ENCODE results near the gene FKBP5. TPM values are rescaled to one million over a fixed set of nuclear protein-coding genes. Genes with fewer than 3 reads are reported as not detected.
A peak's percentile ranks its signal among the peaks of the same experiment; 100 is the strongest.

Gene FKBP5
- total and polyA plus RNA-seq, 5 donors, result 75.0 to 155 (median 110) TPM

DNA sequence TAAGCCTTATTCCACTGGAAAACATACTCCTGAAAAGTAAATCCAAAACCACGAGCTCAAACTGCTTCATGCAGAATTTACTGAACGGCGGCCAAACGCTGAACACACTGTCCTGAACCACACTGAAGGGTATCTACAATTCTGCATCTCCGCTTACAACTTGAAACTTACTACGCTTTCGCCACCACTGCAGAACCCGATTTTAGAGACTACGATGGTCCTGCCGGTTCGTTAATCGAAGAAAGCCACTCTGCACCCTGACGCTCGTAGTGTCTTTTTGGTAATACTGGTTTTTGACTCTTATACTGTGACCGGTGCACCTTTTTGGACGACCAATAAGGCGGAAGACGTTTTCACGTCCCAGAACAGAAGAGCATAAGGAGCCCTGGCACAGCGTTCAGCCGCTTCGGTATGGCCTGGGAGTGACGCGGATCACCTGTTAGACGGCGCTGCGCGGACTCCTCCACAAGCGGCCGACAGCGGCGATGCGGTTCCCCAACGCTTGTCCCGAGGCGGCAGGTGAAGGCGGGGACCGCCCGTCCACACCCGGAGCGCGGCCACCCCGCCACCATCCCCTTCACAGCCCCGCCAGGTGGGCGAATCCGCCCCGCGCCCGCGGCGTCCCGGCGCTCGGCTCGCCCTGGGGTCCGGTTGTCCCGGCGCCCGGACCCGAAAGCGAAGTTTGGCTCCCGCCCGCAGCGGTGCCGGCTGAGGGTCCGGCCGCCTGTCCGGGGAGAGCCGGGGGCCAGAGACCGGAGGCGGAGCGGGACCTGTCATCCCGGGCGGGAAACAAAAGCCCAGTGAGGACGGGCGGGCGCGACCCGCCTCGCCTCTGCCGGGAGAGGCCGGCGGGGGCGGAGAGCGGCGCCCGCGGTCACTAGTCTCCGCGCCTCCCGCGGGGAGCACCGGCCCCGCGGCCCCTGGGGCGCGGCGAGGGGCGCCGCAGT lies 784 bp downstream of the FKBP5 start:
- intact Hi-C loops (cut with DNase I), result loop anchor here (2.0 to 10.0 kb wide), 6 partner anchors 37 to 103 kb away; no protein-coding TSS in a partner anchor

DNA sequence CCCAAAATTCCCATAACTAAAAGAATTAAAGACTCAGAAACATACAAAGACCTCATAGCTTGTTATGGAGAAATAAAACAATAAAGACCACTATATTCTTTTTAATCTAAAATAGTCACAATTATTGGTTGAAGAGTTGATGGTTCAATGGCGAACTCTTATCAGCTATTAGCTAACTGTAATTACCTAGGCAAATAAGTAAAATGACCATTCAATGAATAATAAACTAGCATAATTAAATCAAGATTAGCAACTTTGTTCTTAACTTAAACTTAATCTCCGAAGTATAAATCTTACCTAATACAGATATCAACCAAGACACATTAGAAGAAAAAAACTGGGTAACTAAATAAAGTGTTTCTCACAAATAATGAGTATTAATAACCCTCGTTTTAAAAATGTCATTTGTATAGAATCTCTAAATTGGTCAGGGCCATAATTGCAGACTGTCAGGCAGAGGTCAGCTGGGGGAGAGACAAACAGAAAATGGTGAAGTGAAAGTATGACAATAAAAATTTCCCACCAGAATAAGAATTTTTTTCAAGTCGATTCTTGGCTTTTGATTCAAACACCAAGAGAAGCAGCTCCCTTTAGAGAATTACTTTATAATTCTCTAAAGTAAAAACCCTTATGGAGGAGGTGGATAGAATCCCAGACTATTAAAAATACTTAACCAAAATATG lies 1.7 kb downstream of the FKBP5 start:
- DNase-seq (no peak), ATAC-seq (no peak)
- Histone ChIP-seq H3K27ac (ENCODE audit: low read length) (no peak overlapping the region), H3K4me3 (ENCODE audit: low read length) (peak overlapping the region; percentile 86), H3K4me1 (ENCODE audit: control insufficient read depth, insufficient read depth, low read length) (peaks cover 16% of the 10 kb centered on the region), H3K27me3 (ENCODE audit: control insufficient read depth, insufficient read depth) (no peaks in the 10 kb centered on the region), H3K9me3 (ENCODE audit: control insufficient read depth, low read length) (no peaks in the 10 kb centered on the region)
- intact Hi-C loops (cut with DNase I), result loop anchor here (5.0 to 10.0 kb wide), 4 partner anchors 40 to 102 kb away; no protein-coding TSS in a partner anchor
- WGBS, result 45% methylated on average over 4 of the region's 4 CpGs

More for the DNA sequence above, 784 bp downstream of the FKBP5 start:
- peaks cover 14% of the 10 kb centered on the region for H3K4me1 ChIP-seq (ENCODE audit: control insufficient read depth, insufficient read depth, low read length)
- ATAC-seq (peak; percentile 6 to 35), DNase-seq (peak; percentile 50 to 81 (median 74))
- no peaks in the 10 kb centered on the region for H3K9me3 ChIP-seq (ENCODE audit: control insufficient read depth, low read length)
- no peaks in the 10 kb centered on the region for H3K27me3 ChIP-seq (ENCODE audit: control insufficient read depth, insufficient read depth)
- H3K27ac ChIP-seq (ENCODE audit: low read length), result peak overlapping the region; percentile 99
- H3K4me3 ChIP-seq (ENCODE audit: low read length), result peak overlapping the region; percentile 86
- under 1% methylated on average over 100 of the region's 100 CpGs for WGBS

DNA sequence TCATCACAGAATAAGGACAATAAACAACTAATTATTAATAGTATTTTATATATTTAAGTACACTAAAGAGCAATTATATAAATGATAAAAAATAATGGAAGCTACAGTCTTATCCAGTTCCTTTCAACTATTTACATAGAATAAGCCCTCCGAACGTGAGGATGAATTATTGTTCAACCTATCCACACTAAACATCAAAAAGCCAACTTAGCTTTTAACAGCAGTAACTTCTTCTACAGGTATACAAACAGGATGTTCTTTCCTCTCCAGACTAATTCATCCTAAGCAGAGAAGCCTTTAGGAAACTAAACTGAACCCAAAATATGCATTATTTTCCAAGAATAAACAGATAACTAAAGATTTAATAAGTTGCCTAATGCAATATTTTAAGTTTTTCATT lies 2.3 kb downstream of the FKBP5 start:
- Histone ChIP-seq H3K4me1 (ENCODE audit: control insufficient read depth, insufficient read depth, low read length) (peaks cover 12% of the 10 kb centered on the region), H3K9me3 (ENCODE audit: control insufficient read depth, low read length) (no peaks in the 10 kb centered on the region), H3K4me3 (ENCODE audit: low read length) (peak overlapping the region; percentile 70), H3K27me3 (ENCODE audit: control insufficient read depth, insufficient read depth) (no peaks in the 10 kb centered on the region), H3K27ac (ENCODE audit: low read length) (no peak overlapping the region)
- no peak for ATAC-seq
- no peak for DNase-seq
- intact Hi-C loops (cut with DNase I), result loop anchor here (5.0 to 10.0 kb wide), 4 partner anchors 41 to 102 kb away; no protein-coding TSS in a partner anchor
- WGBS, result 62% methylated on average over 2 of the region's 2 CpGs

DNA sequence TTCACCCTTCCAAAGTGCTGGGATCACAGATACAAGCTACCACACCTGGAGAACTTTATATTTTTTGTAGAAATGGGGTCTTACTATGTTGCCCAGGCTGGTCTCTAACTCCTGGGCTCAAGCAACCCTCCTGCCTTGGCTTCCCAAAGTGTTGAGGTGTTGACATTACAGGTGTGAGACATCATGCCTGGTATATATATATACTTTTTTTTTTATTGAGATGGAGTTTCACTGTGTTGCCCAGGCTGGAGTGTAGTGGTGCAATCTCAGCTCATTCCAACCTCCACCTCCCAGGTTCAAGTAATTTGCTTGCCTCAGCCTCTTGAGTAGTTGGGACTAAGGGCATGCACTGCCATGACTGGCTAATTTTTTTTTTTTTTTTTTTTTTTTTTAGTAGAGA lies 5.4 kb downstream of the FKBP5 start:
- Histone ChIP-seq H3K27me3 (ENCODE audit: control insufficient read depth, insufficient read depth) (no peaks in the 10 kb centered on the region), H3K27ac (ENCODE audit: low read length) (no peak overlapping the region), H3K4me1 (ENCODE audit: control insufficient read depth, insufficient read depth, low read length) (peaks cover 11% of the 10 kb centered on the region), H3K4me3 (ENCODE audit: low read length) (no peak overlapping the region), H3K9me3 (ENCODE audit: control insufficient read depth, low read length) (no peaks in the 10 kb centered on the region)
- intact Hi-C loops (cut with DNase I), result loop anchor here in 2 of 4 donors (10.0 kb wide), 2 partner anchors 88 to 98 kb away; no protein-coding TSS in a partner anchor
- ATAC-seq (no peak), DNase-seq (no peak)

DNA sequence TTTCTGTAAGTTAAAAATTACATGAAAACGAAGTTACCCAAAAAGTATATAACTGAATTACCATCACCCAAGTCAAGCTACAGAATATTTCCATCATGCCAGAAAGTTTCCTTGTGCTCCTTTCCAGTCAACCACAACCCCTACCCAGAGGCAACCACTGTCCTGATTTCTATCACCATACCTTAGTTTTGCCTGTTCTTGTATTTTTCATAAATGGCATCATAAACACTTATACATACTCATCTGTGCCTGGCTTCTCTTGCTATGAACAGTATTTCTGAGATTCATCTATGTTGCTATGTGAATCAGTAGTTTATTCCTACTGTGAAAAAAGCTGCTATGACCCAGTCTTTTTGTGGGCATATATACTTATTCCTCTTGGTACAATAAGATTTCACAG lies 7.4 kb downstream of the FKBP5 start:
- H3K9me3 ChIP-seq (ENCODE audit: control insufficient read depth, low read length), result no peaks in the 10 kb centered on the region
- H3K4me3 ChIP-seq (ENCODE audit: low read length), result no peak overlapping the region
- 92% methylated on average over 1 of the region's 1 CpG for WGBS
- ATAC-seq (no peak), DNase-seq (no peak)
- intact Hi-C loops (cut with DNase I), result loop anchor here in 2 of 4 donors (10.0 kb wide), 2 partner anchors 86 to 96 kb away; no protein-coding TSS in a partner anchor
- H3K27ac ChIP-seq (ENCODE audit: low read length), result no peak overlapping the region
- no peaks in the 10 kb centered on the region for H3K27me3 ChIP-seq (ENCODE audit: control insufficient read depth, insufficient read depth)
- peaks cover 14% of the 10 kb centered on the region for H3K4me1 ChIP-seq (ENCODE audit: control insufficient read depth, insufficient read depth, low read length)

DNA sequence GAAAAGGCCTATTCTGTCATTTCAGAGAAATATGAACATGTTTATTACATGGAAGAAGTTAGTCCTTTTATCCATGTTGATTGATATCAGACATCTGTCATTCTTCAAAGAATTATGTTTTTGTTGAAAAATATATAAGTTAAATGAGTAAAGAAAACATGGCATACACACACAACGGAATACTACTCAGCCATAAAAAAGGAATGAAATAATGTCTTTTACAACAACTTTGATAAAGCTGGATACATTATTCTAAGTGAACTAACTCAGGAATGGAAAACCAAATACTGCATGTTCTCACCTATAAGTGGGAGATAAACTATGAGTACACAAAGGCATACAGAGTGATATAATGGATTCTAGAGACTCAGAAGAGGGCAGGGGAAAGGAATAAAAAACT lies 9.3 kb downstream of the FKBP5 start:
- no peak overlapping the region for H3K4me3 ChIP-seq (ENCODE audit: low read length)
- no peak overlapping the region for H3K27ac ChIP-seq (ENCODE audit: low read length)
- DNase-seq, result no peak
- H3K27me3 ChIP-seq (ENCODE audit: control insufficient read depth, insufficient read depth), result no peaks in the 10 kb centered on the region
- WGBS, result 99% methylated on average over 1 of the region's 1 CpG
- intact Hi-C loops (cut with DNase I), result no loop called here
- no peak for ATAC-seq
- peaks cover 16% of the 10 kb centered on the region for H3K4me1 ChIP-seq (ENCODE audit: control insufficient read depth, insufficient read depth, low read length)
- H3K9me3 ChIP-seq (ENCODE audit: control insufficient read depth, low read length), result no peaks in the 10 kb centered on the region

DNA sequence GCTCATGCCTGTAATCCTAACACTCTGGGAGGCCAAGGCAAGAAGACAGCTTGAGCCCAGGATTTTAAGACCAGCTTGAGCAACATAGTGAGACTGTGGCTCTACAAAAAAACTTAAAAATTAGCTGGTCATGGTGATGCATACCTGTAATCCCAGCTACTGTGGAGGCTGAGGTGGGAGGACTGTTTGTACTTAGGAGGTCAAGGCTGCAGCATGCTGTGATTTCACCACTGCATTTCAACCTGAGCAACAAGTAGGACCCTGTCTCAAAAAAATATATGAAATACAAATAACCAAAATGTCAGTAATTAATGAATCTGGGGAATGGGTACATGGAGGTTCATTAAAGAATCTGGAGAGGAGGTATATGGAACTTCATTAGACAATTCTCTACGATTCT lies 9.9 kb downstream of the FKBP5 start:
- WGBS, result 94% methylated on average over 1 of the region's 1 CpG
- H3K27ac ChIP-seq (ENCODE audit: low read length), result no peak overlapping the region

DNA sequence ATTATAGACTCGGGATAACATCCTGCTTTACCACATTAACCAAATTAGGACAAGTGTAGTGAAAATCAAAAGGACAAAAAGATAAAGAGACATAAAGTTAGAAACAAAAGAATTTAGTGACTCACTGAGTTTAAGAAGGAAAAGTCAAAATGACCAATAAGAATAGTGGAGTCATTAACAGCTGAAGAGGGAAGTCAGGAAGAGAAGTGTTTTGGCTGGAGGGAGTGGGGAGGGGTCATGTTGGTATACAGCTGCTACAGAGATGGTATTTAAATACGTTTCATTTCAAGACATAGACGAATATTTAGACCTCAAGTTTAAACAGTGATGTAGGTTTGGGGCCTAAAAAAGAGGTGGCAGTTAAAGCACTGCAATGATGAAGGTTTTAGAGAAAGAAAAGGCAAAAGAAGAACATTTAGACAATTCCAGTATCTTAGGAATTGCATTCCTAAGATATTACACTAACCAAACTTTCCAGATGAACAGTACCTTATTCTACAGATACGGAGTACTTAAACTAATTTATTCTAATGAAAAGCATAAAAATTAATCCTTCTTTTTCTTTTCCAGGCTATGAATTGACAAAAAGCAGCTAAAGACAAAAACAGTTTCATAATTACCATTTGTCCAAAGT lies 10.6 kb downstream of the FKBP5 start:
- 59% methylated on average over 4 of the region's 4 CpGs for WGBS
- Histone ChIP-seq H3K9me3 (ENCODE audit: control insufficient read depth, low read length) (no peaks in the 10 kb centered on the region), H3K4me1 (ENCODE audit: control insufficient read depth, insufficient read depth, low read length) (peaks cover 15% of the 10 kb centered on the region), H3K27me3 (ENCODE audit: control insufficient read depth, insufficient read depth) (no peaks in the 10 kb centered on the region), H3K4me3 (ENCODE audit: low read length) (no peak overlapping the region), H3K27ac (ENCODE audit: low read length) (no peak overlapping the region)
- no peak for ATAC-seq
- DNase-seq, result no peak
- intact Hi-C loops (cut with DNase I), result no loop called here

More for the DNA sequence above, 9.9 kb downstream of the FKBP5 start:
- Histone ChIP-seq H3K9me3 (ENCODE audit: control insufficient read depth, low read length) (no peaks in the 10 kb centered on the region), H3K27me3 (ENCODE audit: control insufficient read depth, insufficient read depth) (no peaks in the 10 kb centered on the region), H3K4me3 (ENCODE audit: low read length) (no peak overlapping the region), H3K4me1 (ENCODE audit: control insufficient read depth, insufficient read depth, low read length) (peaks cover 14% of the 10 kb centered on the region)
- DNase-seq (no peak), ATAC-seq (no peak)
- intact Hi-C loops (cut with DNase I), result no loop called here

DNA sequence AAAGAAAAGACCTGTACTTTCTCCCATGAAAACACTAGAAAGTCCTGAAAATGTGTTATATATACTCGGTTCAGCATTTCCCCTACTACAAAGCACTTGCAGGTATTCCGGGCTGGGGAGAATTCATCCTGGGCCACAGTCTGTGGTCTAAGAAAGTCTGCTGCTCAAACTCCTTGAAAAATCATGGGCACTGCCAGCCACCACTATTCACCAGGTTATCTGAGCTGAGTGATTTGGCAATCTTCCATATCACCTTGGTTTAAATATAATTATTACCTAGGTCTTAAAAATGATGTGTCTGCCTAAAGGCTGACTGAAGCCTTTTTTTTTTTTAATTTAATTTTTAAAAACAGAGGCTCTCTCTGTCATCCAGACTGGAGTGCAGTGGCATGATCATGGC lies 11.3 kb downstream of the FKBP5 start:
- ATAC-seq (no peak), DNase-seq (no peak)
- WGBS, result 96% methylated on average over 2 of the region's 2 CpGs
- intact Hi-C loops (cut with DNase I), result no loop called here
- no peaks in the 10 kb centered on the region for H3K27me3 ChIP-seq (ENCODE audit: control insufficient read depth, insufficient read depth)
- no peak overlapping the region for H3K27ac ChIP-seq (ENCODE audit: low read length)
- no peak overlapping the region for H3K4me3 ChIP-seq (ENCODE audit: low read length)
- peaks cover 13% of the 10 kb centered on the region for H3K4me1 ChIP-seq (ENCODE audit: control insufficient read depth, insufficient read depth, low read length)
- H3K9me3 ChIP-seq (ENCODE audit: control insufficient read depth, low read length), result no peaks in the 10 kb centered on the region

DNA sequence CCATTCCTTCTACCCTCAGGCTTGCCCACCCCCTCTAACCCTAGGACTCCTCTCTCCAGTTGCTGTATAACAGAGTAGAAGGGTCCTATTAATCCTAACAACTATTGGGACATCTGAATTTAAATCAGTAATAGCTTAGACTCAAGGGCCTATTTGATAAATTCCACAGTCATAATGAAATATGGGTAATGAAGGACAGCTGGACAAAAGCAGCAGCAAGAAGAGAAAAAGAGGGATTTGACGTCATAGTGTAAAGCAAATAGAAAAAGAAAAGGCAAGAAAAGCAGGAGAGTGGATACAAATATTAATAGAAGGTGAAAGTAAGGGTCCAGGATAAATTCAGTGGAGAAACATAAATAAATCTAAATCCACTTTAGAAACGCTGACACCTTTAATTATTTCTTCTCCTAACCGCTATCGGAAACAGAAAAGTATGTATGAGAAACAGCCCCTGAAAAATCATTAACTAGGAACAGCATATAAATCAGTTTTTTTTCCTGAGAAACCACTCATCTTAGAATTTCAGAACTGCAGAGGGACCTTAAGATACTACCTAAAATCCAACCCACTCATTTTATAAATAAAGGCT lies 12.8 kb downstream of the FKBP5 start:
- Histone ChIP-seq H3K9me3 (ENCODE audit: control insufficient read depth, low read length) (no peaks in the 10 kb centered on the region), H3K27me3 (ENCODE audit: control insufficient read depth, insufficient read depth) (no peaks in the 10 kb centered on the region), H3K4me1 (ENCODE audit: control insufficient read depth, insufficient read depth, low read length) (peaks cover 13% of the 10 kb centered on the region), H3K27ac (ENCODE audit: low read length) (no peak overlapping the region), H3K4me3 (ENCODE audit: low read length) (no peak overlapping the region)
- 89% methylated on average over 4 of the region's 4 CpGs for WGBS
- intact Hi-C loops (cut with DNase I), result no loop called here
- no peak for ATAC-seq
- DNase-seq, result no peak
